Fibroblast of lung (primary cell): ENCODE measurements around the gene PLEKHA4. TPM values are rescaled to one million over a fixed set of nuclear protein-coding genes. Genes with fewer than 3 reads are reported as not detected.
"Not testable (repeated sequence)": the region's sequence is repeated elsewhere in the genome, so short reads cannot be mapped to it uniquely, and the experiment has no call there.

Experiments used
- DNase-seq, 2 donors: peaks; one replicate each; pipeline versions ENCODE4 v3.0.0 to v3.0.0-alpha.2; 2010; ENCODE audit warnings: low read depth in 2 of 2
- H2AFZ ChIP-seq: 2 replicates; pipeline ENCODE4 v1.5.1; 2012; ENCODE audit warnings: low read length, control low read depth, inconsistent platforms
- H3K27ac ChIP-seq: 2 replicates; pipeline ENCODE4 v1.5.1; 2011; ENCODE audit warnings: low read length, control low read depth; ENCODE audit not compliant: insufficient read depth
- H3K27me3 ChIP-seq: 2 replicates; pipeline ENCODE4 v1.5.1; 2011; ENCODE audit warnings: mild to moderate bottlenecking, low read length; ENCODE audit not compliant: control insufficient read depth, insufficient read depth
- H3K36me3 ChIP-seq: 2 replicates; pipeline ENCODE4 v1.5.1; 2011; ENCODE audit warnings: low read length; ENCODE audit not compliant: control insufficient read depth, insufficient read depth
- H3K4me1 ChIP-seq: 2 replicates; pipeline ENCODE4 v1.5.1; 2011; ENCODE audit warnings: low read length; ENCODE audit not compliant: control insufficient read depth, insufficient read depth; ENCODE audit errors: extremely low read depth
- H3K4me2 ChIP-seq: 2 replicates; pipeline ENCODE4 v1.5.1; 2011; ENCODE audit warnings: low read length, control low read depth; ENCODE audit not compliant: insufficient read depth; ENCODE audit errors: extremely low read depth
- H3K4me3 ChIP-seq, 4 experiments: fragments of 200-600 bp in 1 of 4; sonication (generic) in 1 of 4; replicated peaks in 1 of 4; 2 replicates each; pipeline ENCODE4 v1.5.1; 2011 to 2016; ENCODE audit warnings: low read length in 4 of 4, low read depth in 3 of 4, mild to moderate bottlenecking in 3 of 4, control low read depth in 2 of 4, inconsistent platforms in 1 of 4, mixed read lengths in 1 of 4; ENCODE audit not compliant: insufficient read depth in 1 of 4; ENCODE audit errors: control extremely low read depth in 1 of 4
- H3K79me2 ChIP-seq: 2 replicates; pipeline ENCODE4 v1.5.1; 2012; ENCODE audit warnings: mild to moderate bottlenecking, low read length, inconsistent platforms; ENCODE audit not compliant: control insufficient read depth, insufficient read depth
- H3K9ac ChIP-seq: 2 replicates; pipeline ENCODE4 v1.5.1; 2011; ENCODE audit warnings: mild to moderate bottlenecking, low read length, control low read depth; ENCODE audit not compliant: insufficient read depth
- H3K9me3 ChIP-seq: 2 replicates; pipeline ENCODE4 v1.5.1; 2012; ENCODE audit warnings: low read depth, low read length; ENCODE audit not compliant: control insufficient read depth, insufficient read depth
- H4K20me1 ChIP-seq: 2 replicates; pipeline ENCODE4 v1.5.1; 2011; ENCODE audit warnings: low read length; ENCODE audit not compliant: control insufficient read depth, insufficient read depth; ENCODE audit errors: extremely low read depth
- EZH2 ChIP-seq: IDR thresholded peaks from 2 replicates; pipeline ENCODE4 v1.5.1; 2012; ENCODE audit warnings: low read length, control low read depth, mild to moderate bottlenecking; ENCODE audit errors: missing control alignments
- polyA plus RNA-seq, 2 donors: library from polyadenylated mRNA; depleted of rRNA in 1 of 2; stranded (reverse) in 1 of 2; unstranded in 1 of 2; fragments of >200 nt; gene quantifications; 2 replicates each; pipeline ENCODE4 v1.2.1, GENCODE V29; 2011 to 2012; ENCODE audit warnings: missing spikeins in 1 of 2
- total RNA-seq: library from RNA; depleted of rRNA; stranded (reverse); fragments of >200 nt; gene quantifications from 2 replicates; pipeline ENCODE4 v1.2.1, GENCODE V29; 2014
- TF ChIP-seq, protein P1 (sequence below), 2 donors: IDR thresholded peaks in 1 of 2; conservative IDR thresholded peaks in 1 of 2; 1 replicate in 1 of 2; 2 replicates in 1 of 2; pipeline ENCODE4 v1.5.1; 2011 to 2012; ENCODE audit warnings: low read length in 2 of 2, control low read depth in 1 of 2, inconsistent platforms in 1 of 2, low read depth in 1 of 2, mild to moderate bottlenecking in 1 of 2

Gene PLEKHA4
- total and polyA plus RNA-seq, 2 donors (not counting 1 experiment from before 2014, with no cell fraction given), result 6.6 to 20.0 TPM

DNA sequence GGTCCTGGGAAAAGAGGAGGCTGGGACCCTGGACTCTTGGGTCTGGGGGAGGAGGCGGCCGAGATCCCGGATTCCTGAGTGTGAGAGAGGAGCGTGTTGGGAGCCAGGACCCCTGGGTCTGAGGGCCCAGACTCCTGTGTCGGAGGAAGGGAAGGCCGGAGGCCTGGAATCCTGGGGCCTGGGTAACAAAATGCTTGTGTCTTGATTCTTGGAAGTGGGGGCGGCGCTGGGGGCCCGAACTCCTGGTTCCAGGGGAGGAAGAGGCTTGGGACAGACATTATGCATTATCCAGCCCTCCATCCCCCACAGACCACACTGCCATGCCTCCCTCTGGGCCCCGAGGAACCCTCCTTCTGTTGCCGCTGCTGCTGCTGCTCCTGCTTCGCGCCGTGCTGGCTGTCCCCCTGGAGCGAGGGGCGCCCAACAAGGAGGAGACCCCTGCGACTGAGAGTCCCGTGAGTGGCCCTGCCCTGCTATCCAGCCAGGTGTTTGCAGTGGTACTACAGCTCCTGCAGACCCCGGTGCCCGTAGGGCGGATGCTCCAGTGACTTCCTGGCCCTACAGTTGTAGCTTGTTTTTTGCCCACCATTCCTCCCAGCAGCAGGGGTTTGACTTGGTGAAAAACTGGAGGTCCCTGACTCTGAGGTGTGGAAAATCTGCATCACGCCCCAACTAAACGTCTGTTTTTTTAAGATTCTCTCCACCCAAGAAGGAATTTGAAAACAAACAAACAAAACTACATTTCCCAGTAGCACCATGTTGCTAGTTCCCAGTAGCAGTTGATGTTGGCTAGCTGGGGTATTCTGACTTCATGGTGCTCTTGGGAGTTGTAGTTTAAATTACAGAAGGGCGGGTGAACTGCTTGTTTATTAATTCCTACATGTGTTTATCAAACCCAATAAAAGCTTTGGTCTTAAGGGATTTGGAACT lies 32.3 kb upstream of the PLEKHA4 start:
- Histone ChIP-seq H3K27ac (peak overlapping the region; percentile 92), H3K4me2 (peak overlapping the region; percentile 98), H3K36me3 (peaks cover 6% of the 10 kb centered on the region), H3K27me3 (no peaks in the 10 kb centered on the region), H3K4me1 (no peaks in the 10 kb centered on the region), H3K4me3 (peak overlapping the region; percentile 79 to 100 (median 93)), H3K79me2 (peaks cover 17% of the 10 kb centered on the region), H3K9me3 (no peaks in the 10 kb centered on the region), H4K20me1 (no peaks in the 10 kb centered on the region), H3K9ac (peak overlapping the region; percentile 92), H2AFZ (peak overlapping the region; percentile 11)
- peak; percentile 33 to 60 for DNase-seq
- TF ChIP-seq, protein P1, sequence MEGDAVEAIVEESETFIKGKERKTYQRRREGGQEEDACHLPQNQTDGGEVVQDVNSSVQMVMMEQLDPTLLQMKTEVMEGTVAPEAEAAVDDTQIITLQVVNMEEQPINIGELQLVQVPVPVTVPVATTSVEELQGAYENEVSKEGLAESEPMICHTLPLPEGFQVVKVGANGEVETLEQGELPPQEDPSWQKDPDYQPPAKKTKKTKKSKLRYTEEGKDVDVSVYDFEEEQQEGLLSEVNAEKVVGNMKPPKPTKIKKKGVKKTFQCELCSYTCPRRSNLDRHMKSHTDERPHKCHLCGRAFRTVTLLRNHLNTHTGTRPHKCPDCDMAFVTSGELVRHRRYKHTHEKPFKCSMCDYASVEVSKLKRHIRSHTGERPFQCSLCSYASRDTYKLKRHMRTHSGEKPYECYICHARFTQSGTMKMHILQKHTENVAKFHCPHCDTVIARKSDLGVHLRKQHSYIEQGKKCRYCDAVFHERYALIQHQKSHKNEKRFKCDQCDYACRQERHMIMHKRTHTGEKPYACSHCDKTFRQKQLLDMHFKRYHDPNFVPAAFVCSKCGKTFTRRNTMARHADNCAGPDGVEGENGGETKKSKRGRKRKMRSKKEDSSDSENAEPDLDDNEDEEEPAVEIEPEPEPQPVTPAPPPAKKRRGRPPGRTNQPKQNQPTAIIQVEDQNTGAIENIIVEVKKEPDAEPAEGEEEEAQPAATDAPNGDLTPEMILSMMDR (conservative IDR thresholded peaks at IDR 0.05 in 1 of 2, IDR thresholded peaks at IDR 0.05 in 1 of 2; ENCODE audit: low read depth in 1 of 2, low read length in 2 of 2), result no peak
- TF ChIP-seq EZH2, result no peak

DNA sequence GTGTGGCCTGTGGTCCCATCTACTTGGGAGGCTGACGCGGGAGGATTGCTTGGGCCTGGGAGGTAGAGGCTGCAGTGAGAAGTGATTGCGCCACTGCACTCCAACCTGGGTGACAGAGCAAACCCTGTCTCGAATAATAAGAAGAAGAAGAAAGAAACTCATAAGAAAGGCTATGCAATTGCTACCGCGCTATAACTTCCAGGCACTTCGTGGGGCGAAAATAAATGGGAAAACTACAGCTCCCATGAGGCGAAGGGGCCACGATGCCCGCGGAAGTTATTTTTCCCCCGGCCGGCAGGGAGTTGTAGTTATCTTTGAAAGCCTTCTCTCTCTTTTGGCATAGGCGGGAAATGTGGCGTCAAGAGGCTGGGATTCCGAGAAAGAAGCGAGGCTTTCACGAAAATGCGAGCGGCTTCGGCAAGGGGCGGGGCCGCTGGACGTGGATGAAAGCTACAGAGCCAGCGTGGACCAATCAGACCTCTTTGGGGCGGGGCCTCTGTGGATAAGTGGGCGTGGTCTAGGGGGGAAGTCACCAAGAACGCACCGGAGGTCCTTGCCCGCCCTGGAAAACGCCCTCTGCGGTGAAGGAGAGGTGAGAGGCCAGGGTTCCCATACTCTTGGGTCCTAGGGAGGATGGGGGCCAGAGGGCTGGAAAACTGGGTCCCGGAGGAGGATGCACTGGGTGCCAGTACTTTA lies 31.5 kb upstream of the PLEKHA4 start, which contains the start of gene NUCB1:
NUCB1 (plus strand) TSS at position 532 of the 696 bp plus-strand sequence. CDS start 485 bp downstream, outside the sequence.
- Histone ChIP-seq H3K4me1 (no peaks in the 10 kb centered on the region), H3K36me3 (peaks cover 5% of the 10 kb centered on the region), H3K9ac (peak within 1 kb of the TSS; percentile 92), H4K20me1 (no peaks in the 10 kb centered on the region), H3K4me2 (peak within 1 kb of the TSS; percentile 98), H2AFZ (peak within 1 kb of the TSS; percentile 80), H3K27me3 (no peaks in the 10 kb centered on the region), H3K9me3 (no peaks in the 10 kb centered on the region), H3K79me2 (peaks cover 17% of the 10 kb centered on the region), H3K27ac (peak within 1 kb of the TSS; percentile 92), H3K4me3 (peak within 1 kb of the TSS; percentile 79 to 100 (median 93))
- DNase-seq, result peak; percentile 97 to 99
- TF ChIP-seq, protein P1 (conservative IDR thresholded peaks at IDR 0.05 in 1 of 2, IDR thresholded peaks at IDR 0.05 in 1 of 2; ENCODE audit: low read depth in 1 of 2, low read length in 2 of 2), result peak; percentile 32 to 38
- TF ChIP-seq EZH2, result no peak

- not testable (repeated sequence) for H3K9me3 ChIP-seq, H3K4me2 ChIP-seq, H4K20me1 ChIP-seq, DNase-seq, H2AFZ ChIP-seq, H3K9ac ChIP-seq, H3K36me3 ChIP-seq, H3K27me3 ChIP-seq, H3K4me1 ChIP-seq
- peak overlapping the region in 3 of 4 experiments; percentile 31 to 100 (median 79) for H3K4me3 ChIP-seq
- H3K79me2 ChIP-seq, result peaks cover 17% of the 10 kb centered on the region
- peak overlapping the region; percentile 92 for H3K27ac ChIP-seq
Observed at GRCh38 chr19:48899386-48899749, 31.0 kb upstream of the PLEKHA4 start.
